SK-N-SH treated with all-trans-retinoic acid at 6 μM for 48 hours (cell line): ENCODE results near the gene MIPEP.

Experiments used
- ATAC-seq: fragments of 200-7000 bp; cut with Tn5 transposase; 3 replicates; pipeline ENCODE4 v1.9.1; 2020; ENCODE audit warnings: mild to moderate bottlenecking, moderate library complexity
- BACH2 ChIP-seq: fragments of 250-450 bp; sonication (Bioruptor Pico); IDR thresholded peaks from 2 replicates; pipeline ENCODE4 v1.9.0; 2021; ENCODE audit warnings: mild to moderate bottlenecking, borderline replicate concordance
- CSDC2 ChIP-seq: fragments of 250-450 bp; sonication (Bioruptor Pico); IDR thresholded peaks from 2 replicates; pipeline ENCODE4 v1.5.0; 2020; ENCODE audit warnings: mild to moderate bottlenecking, moderate library complexity
- CSRNP3 ChIP-seq: fragments of 250-450 bp; sonication (Bioruptor Pico); IDR thresholded peaks from 2 replicates; pipeline ENCODE4 v1.5.1; 2021; ENCODE audit warnings: mild to moderate bottlenecking, moderate library complexity
- ESRRG ChIP-seq: fragments of 250-450 bp; sonication (Bioruptor Pico); IDR thresholded peaks from 2 replicates; pipeline ENCODE4 v1.6.1; 2021; ENCODE audit warnings: mild to moderate bottlenecking
- GLIS3 ChIP-seq: fragments of 250-450 bp; sonication (Bioruptor Pico); IDR thresholded peaks from 2 replicates; pipeline ENCODE4 v1.5.0; 2020; ENCODE audit warnings: mild to moderate bottlenecking, moderate library complexity
- ISL1 ChIP-seq: fragments of 250-450 bp; sonication (Bioruptor Pico); IDR thresholded peaks from 2 replicates; pipeline ENCODE4 v2.1.2; 2022; ENCODE audit warnings: mild to moderate bottlenecking, moderate library complexity
- OSR1 ChIP-seq: fragments of 250-450 bp; sonication (Bioruptor Pico); IDR thresholded peaks from 2 replicates; pipeline ENCODE4 v1.8.0; 2022; ENCODE audit warnings: moderate library complexity, mild to moderate bottlenecking, inconsistent platforms
- POU6F1 ChIP-seq: fragments of 250-450 bp; sonication (Bioruptor Pico); IDR thresholded peaks from 2 replicates; pipeline ENCODE4 v1.8.0; 2021; ENCODE audit warnings: low read depth, mild to moderate bottlenecking, moderate library complexity, borderline replicate concordance
- PPARA ChIP-seq: fragments of 250-450 bp; sonication (Bioruptor Pico); IDR thresholded peaks from 2 replicates; pipeline ENCODE4 v1.5.0; 2020; ENCODE audit warnings: mild to moderate bottlenecking, borderline replicate concordance
- RARB ChIP-seq: fragments of 250-450 bp; sonication (Bioruptor Pico); IDR thresholded peaks from 2 replicates; pipeline ENCODE4 v1.8.0; 2021; ENCODE audit warnings: mild to moderate bottlenecking, moderate library complexity
- SNAI2 ChIP-seq: fragments of 250-450 bp; sonication (Bioruptor Pico); IDR thresholded peaks from 2 replicates; pipeline ENCODE4 v1.5.0; 2020; ENCODE audit warnings: mild to moderate bottlenecking, moderate library complexity
- TCF4 ChIP-seq: fragments of 250-450 bp; sonication (Bioruptor Pico); IDR thresholded peaks from 2 replicates; pipeline ENCODE4 v1.8.0; 2021; ENCODE audit warnings: mild to moderate bottlenecking, moderate library complexity, borderline replicate concordance
- TOX ChIP-seq: fragments of 250-450 bp; sonication (Bioruptor Pico); IDR thresholded peaks from 2 replicates; pipeline ENCODE4 v1.8.0; 2021; ENCODE audit warnings: mild to moderate bottlenecking, moderate library complexity, borderline replicate concordance
- TSHZ2 ChIP-seq: fragments of 250-450 bp; sonication (Bioruptor Pico); IDR thresholded peaks from 2 replicates; pipeline ENCODE4 v1.5.0; 2020; ENCODE audit warnings: mild to moderate bottlenecking, moderate library complexity
- ZC3H10 ChIP-seq: fragments of 250-450 bp; sonication (Bioruptor Pico); IDR thresholded peaks from 2 replicates; pipeline ENCODE4 v1.5.1; 2021; ENCODE audit warnings: mild to moderate bottlenecking, moderate library complexity
- ZFP3 ChIP-seq: fragments of 250-450 bp; sonication (Bioruptor Pico); IDR thresholded peaks from 2 replicates; pipeline ENCODE4 v1.5.0; 2020; ENCODE audit warnings: mild to moderate bottlenecking, moderate library complexity
- ZFP30 ChIP-seq: fragments of 450-650 bp; formaldehyde crosslinking; IDR thresholded peaks from 2 replicates; pipeline ENCODE4 v1.5.0; 2022; ENCODE audit warnings: mild to moderate bottlenecking, moderate library complexity
- ZNF565 ChIP-seq: fragments of 450-650 bp; formaldehyde crosslinking; conservative IDR thresholded peaks from 2 replicates; pipeline ENCODE4 v1.5.0; 2020; ENCODE audit warnings: low read depth, mild to moderate bottlenecking, moderate library complexity
- ZNF70 ChIP-seq: fragments of 450-650 bp; formaldehyde crosslinking; IDR thresholded peaks from 2 replicates; pipeline ENCODE4 v1.5.0; 2020; ENCODE audit warnings: mild to moderate bottlenecking, moderate library complexity
- ZNF8 ChIP-seq: fragments of 450-650 bp; formaldehyde crosslinking; IDR thresholded peaks from 2 replicates; pipeline ENCODE4 v1.5.0; 2020; ENCODE audit warnings: mild to moderate bottlenecking, moderate library complexity
- TF ChIP-seq, protein P1 (sequence below): fragments of 250-450 bp; sonication (Bioruptor Pico); IDR thresholded peaks from 2 replicates; pipeline ENCODE4 v1.5.1; 2020; ENCODE audit warnings: low read depth, mild to moderate bottlenecking, moderate library complexity

MIPEP gene

GRCh38 chr13:23703246-23703860, 185.8 kb downstream of the MIPEP start:
- TF ChIP-seq ZNF70 (CRISPR knock-in tag): no peak
- TF ChIP-seq, protein P1, sequence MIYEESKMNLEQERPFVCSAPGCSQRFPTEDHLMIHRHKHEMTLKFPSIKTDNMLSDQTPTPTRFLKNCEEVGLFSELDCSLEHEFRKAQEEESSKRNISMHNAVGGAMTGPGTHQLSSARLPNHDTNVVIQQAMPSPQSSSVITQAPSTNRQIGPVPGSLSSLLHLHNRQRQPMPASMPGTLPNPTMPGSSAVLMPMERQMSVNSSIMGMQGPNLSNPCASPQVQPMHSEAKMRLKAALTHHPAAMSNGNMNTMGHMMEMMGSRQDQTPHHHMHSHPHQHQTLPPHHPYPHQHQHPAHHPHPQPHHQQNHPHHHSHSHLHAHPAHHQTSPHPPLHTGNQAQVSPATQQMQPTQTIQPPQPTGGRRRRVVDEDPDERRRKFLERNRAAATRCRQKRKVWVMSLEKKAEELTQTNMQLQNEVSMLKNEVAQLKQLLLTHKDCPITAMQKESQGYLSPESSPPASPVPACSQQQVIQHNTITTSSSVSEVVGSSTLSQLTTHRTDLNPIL: no peak
- no peak for TF ChIP-seq POU6F1
- no peak for TF ChIP-seq SNAI2 (CRISPR knock-in tag)
- TF ChIP-seq ZFP3 (CRISPR knock-in tag): no peak
- no peak for TF ChIP-seq ZC3H10 (CRISPR knock-in tag)
- TF ChIP-seq ZFP30 (CRISPR knock-in tag): no peak
- no peak for TF ChIP-seq OSR1 (CRISPR knock-in tag)
- no peak for TF ChIP-seq BACH2
- no peak for TF ChIP-seq ESRRG (CRISPR knock-in tag)
- TF ChIP-seq ISL1 (CRISPR knock-in tag): no peak
- no peak for TF ChIP-seq TCF4
- TF ChIP-seq GLIS3: no peak
- TF ChIP-seq PPARA: no peak
- no peak for TF ChIP-seq TOX
- ATAC-seq: peak; percentile 35; the same call in 2 of the 3 replicates

DNA sequence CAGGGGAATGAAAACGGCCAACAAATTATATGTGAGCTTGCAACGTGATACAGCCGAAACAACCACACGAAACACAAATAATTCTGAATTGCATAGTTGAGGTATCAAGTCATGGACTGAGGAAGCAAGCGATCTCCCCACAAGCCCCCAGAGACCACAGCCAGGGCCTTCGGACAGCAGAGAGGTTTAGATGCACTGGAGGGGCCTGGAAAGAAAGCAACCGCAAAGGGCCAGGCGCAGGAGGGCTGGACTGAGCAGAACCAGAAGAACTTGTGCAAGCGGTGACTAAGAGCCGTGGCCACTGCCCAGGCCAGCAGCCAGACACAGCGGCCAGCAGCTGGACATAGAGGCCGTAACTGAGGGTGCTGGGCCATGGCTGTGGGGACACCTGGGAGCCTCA, 187.6 kb downstream of the MIPEP start:
- no peak for ATAC-seq
- no peak for TF ChIP-seq ZFP30 (CRISPR knock-in tag)
- TF ChIP-seq ISL1 (CRISPR knock-in tag): no peak
- TF ChIP-seq ESRRG (CRISPR knock-in tag): no peak
- no peak for TF ChIP-seq ZNF8
- no peak for TF ChIP-seq ZC3H10 (CRISPR knock-in tag)
- no peak for TF ChIP-seq CSRNP3 (CRISPR knock-in tag)
- no peak for TF ChIP-seq PPARA
- TF ChIP-seq OSR1 (CRISPR knock-in tag): no peak
- TF ChIP-seq BACH2: no peak
- TF ChIP-seq TOX: no peak
- TF ChIP-seq POU6F1: no peak
- TF ChIP-seq SNAI2 (CRISPR knock-in tag): no peak
- no peak for TF ChIP-seq CSDC2 (CRISPR knock-in tag)
- no peak for TF ChIP-seq ZNF70 (CRISPR knock-in tag)
- no peak for TF ChIP-seq RARB (CRISPR knock-in tag)
- TF ChIP-seq GLIS3: no peak
- TF ChIP-seq, protein P1: no peak

DNA sequence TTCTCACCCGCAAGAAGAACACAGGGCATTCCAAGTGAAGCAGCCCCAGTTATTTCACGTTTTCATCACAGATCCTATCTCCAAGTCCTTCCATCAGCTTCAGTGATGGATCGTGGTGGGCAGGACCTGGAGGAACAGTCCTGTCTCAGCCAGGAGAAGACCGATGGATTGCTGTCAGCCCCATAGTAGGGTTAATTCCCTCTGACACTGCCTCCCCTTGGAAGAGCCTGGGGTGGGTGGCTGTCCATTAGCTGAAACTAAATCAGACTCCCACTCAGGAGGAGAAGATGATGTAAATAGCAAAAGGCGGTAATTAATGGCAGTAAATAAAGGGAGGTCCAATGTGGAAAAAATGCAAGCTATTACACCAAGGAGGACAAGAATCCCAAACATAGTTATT, 188.0 kb downstream of the MIPEP start:
- no peak for ATAC-seq
- no peak for TF ChIP-seq CSDC2 (CRISPR knock-in tag)
- TF ChIP-seq TSHZ2 (CRISPR knock-in tag): no peak
- no peak for TF ChIP-seq SNAI2 (CRISPR knock-in tag)
- TF ChIP-seq ZNF565 (CRISPR knock-in tag): no peak
- TF ChIP-seq TOX: no peak
- TF ChIP-seq, protein P1: no peak
- TF ChIP-seq RARB (CRISPR knock-in tag): no peak
- TF ChIP-seq PPARA: no peak
- no peak for TF ChIP-seq ISL1 (CRISPR knock-in tag)
- TF ChIP-seq ESRRG (CRISPR knock-in tag): no peak
- TF ChIP-seq OSR1 (CRISPR knock-in tag): no peak
- TF ChIP-seq ZFP3 (CRISPR knock-in tag): no peak
- no peak for TF ChIP-seq ZC3H10 (CRISPR knock-in tag)
- no peak for TF ChIP-seq BACH2
- TF ChIP-seq CSRNP3 (CRISPR knock-in tag): no peak
- TF ChIP-seq TCF4: no peak
